SK-N-SH treated with all-trans-retinoic acid at 6 μM for 48 hours (cell line): ENCODE results near the gene PRR4.

Experiments used
- ARNTL ChIP-seq: fragments of 450-650 bp; formaldehyde crosslinking; IDR thresholded peaks from 2 replicates; pipeline ENCODE4 v1.5.0; 2020; ENCODE audit warnings: low read depth, mild to moderate bottlenecking, moderate library complexity, borderline replicate concordance
- BACH2 ChIP-seq: fragments of 250-450 bp; sonication (Bioruptor Pico); IDR thresholded peaks from 2 replicates; pipeline ENCODE4 v1.9.0; 2021; ENCODE audit warnings: mild to moderate bottlenecking, borderline replicate concordance
- GLIS3 ChIP-seq: fragments of 250-450 bp; sonication (Bioruptor Pico); IDR thresholded peaks from 2 replicates; pipeline ENCODE4 v1.5.0; 2020; ENCODE audit warnings: mild to moderate bottlenecking, moderate library complexity
- ISL1 ChIP-seq: fragments of 250-450 bp; sonication (Bioruptor Pico); IDR thresholded peaks from 2 replicates; pipeline ENCODE4 v2.1.2; 2022; ENCODE audit warnings: mild to moderate bottlenecking, moderate library complexity
- OSR1 ChIP-seq: fragments of 250-450 bp; sonication (Bioruptor Pico); IDR thresholded peaks from 2 replicates; pipeline ENCODE4 v1.8.0; 2022; ENCODE audit warnings: moderate library complexity, mild to moderate bottlenecking, inconsistent platforms
- RARB ChIP-seq: fragments of 250-450 bp; sonication (Bioruptor Pico); IDR thresholded peaks from 2 replicates; pipeline ENCODE4 v1.8.0; 2021; ENCODE audit warnings: mild to moderate bottlenecking, moderate library complexity
- TCF4 ChIP-seq: fragments of 250-450 bp; sonication (Bioruptor Pico); IDR thresholded peaks from 2 replicates; pipeline ENCODE4 v1.8.0; 2021; ENCODE audit warnings: mild to moderate bottlenecking, moderate library complexity, borderline replicate concordance
- ZC3H10 ChIP-seq: fragments of 250-450 bp; sonication (Bioruptor Pico); IDR thresholded peaks from 2 replicates; pipeline ENCODE4 v1.5.1; 2021; ENCODE audit warnings: mild to moderate bottlenecking, moderate library complexity
- ZFP3 ChIP-seq: fragments of 250-450 bp; sonication (Bioruptor Pico); IDR thresholded peaks from 2 replicates; pipeline ENCODE4 v1.5.0; 2020; ENCODE audit warnings: mild to moderate bottlenecking, moderate library complexity
- ZNF565 ChIP-seq: fragments of 450-650 bp; formaldehyde crosslinking; conservative IDR thresholded peaks from 2 replicates; pipeline ENCODE4 v1.5.0; 2020; ENCODE audit warnings: low read depth, mild to moderate bottlenecking, moderate library complexity
- ZNF70 ChIP-seq: fragments of 450-650 bp; formaldehyde crosslinking; IDR thresholded peaks from 2 replicates; pipeline ENCODE4 v1.5.0; 2020; ENCODE audit warnings: mild to moderate bottlenecking, moderate library complexity
- ZNF8 ChIP-seq: fragments of 450-650 bp; formaldehyde crosslinking; IDR thresholded peaks from 2 replicates; pipeline ENCODE4 v1.5.0; 2020; ENCODE audit warnings: mild to moderate bottlenecking, moderate library complexity
- TF ChIP-seq, protein P1 (sequence below): fragments of 250-450 bp; sonication (Bioruptor Pico); IDR thresholded peaks from 2 replicates; pipeline ENCODE4 v1.8.0; 2020; ENCODE audit warnings: mild to moderate bottlenecking, moderate library complexity, borderline replicate concordance

DNA sequence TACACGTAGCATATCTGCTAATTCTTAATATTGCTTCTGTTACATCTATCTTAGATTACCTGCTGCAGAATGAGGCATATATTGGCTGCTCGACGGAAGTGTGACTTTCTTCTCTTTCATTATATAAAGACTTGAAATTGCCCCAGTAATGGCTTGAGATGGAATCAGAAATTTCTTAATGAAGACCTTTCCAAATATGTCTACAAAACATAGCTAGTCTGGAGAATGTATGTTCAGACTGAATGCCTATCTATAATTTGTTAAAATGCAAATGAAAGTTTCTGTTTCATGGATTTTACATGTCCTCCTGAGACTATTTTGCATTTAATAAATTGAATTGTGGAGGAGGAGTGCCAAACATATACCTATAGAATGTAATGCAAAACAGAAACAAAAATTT lies 23.0 kb downstream of the PRR4 start, which contains the start of gene TAS2R10:
- TF ChIP-seq ISL1 (CRISPR knock-in tag) (no peak), ZNF8 (CRISPR knock-in tag) (no peak), ARNTL (no peak), BACH2 (CRISPR knock-in tag) (no peak), RARB (CRISPR knock-in tag) (no peak), ZNF565 (CRISPR knock-in tag) (no peak), ZNF70 (no peak), ZC3H10 (no peak), ZFP3 (CRISPR knock-in tag) (no peak), TCF4 (CRISPR knock-in tag) (no peak), GLIS3 (CRISPR knock-in tag) (no peak), OSR1 (CRISPR knock-in tag) (no peak)
- TF ChIP-seq, protein P1, sequence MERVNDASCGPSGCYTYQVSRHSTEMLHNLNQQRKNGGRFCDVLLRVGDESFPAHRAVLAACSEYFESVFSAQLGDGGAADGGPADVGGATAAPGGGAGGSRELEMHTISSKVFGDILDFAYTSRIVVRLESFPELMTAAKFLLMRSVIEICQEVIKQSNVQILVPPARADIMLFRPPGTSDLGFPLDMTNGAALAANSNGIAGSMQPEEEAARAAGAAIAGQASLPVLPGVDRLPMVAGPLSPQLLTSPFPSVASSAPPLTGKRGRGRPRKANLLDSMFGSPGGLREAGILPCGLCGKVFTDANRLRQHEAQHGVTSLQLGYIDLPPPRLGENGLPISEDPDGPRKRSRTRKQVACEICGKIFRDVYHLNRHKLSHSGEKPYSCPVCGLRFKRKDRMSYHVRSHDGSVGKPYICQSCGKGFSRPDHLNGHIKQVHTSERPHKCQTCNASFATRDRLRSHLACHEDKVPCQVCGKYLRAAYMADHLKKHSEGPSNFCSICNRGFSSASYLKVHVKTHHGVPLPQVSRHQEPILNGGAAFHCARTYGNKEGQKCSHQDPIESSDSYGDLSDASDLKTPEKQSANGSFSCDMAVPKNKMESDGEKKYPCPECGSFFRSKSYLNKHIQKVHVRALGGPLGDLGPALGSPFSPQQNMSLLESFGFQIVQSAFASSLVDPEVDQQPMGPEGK: no peak
